Measurements from ENCODE around the gene ICA1. TPM values are rescaled to one million over a fixed set of nuclear protein-coding genes. Genes with fewer than 3 reads are reported as not detected.

The ICA1 gene
- total and polyA plus RNA-seq, 4 donors, result 1.4 to 22.7 (median 8.1) TPM

DNA sequence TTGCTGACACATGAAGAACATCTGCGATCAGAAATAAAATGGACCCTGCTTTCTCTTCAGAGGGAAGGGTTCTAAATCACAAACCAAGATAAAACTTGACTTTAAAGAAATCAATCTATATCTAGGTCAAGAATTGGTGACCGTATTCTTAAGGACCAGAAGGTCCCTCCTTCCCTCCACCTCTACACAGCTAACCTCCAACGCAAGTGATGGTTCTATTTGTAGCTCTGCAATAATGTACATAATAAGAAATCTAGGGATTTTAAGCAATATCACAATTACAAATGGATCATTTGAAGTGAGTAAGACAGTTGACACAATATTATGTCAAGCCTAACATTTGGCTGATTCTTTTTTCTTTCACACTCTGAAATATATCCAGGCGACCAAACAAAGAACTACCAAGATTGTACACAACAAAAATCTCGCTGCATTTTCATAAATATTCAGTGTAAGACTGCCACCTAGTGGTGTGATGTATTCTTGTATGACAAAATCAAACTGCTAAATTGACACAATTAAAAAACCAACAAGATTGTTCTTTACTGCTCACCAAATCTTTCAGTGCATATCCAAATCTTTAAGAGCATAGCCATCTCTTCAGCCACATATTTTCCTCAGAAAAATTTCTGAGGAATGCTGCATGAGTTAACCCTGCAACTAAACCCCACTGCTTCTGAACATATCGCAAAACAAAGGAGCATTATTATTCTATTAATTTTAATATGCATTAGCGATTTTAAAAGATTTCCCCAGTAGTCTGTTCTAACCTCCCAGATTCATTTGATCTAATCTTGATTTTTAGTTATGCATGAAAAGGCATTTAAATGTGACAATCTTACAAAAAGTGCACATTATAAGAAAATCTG, 44.5 kb downstream of the ICA1 start:
- DNase-seq (ENCODE audit: low spot score), result no peak

DNA sequence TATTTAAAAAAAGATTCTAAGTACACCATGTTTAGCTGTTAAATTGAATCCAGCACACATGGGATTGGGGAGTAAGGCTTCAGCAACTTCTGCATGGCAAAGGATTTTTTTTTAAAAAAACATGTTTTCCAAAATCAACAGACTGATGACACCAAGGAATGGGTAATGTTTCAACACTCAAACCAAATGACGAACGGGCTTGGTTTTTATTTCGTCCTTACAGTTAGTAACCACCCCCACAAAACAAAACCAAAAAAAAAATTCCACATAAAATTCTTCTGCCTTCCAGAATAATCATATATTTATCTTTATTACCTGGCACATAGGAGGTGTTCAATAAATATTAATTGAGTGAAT, 45.7 kb downstream of the ICA1 start:
- H3K4me1 ChIP-seq (ENCODE audit: control insufficient read depth in 4 of 4, insufficient read depth in 4 of 4, low read length in 3 of 4), result peaks cover 0 to 27% (median 20%) of the 10 kb centered on the region in 4 donors
- TF ChIP-seq FOXA1 (IDR thresholded peaks at IDR 0.05) (no peak), JUND (IDR thresholded peaks at IDR 0.05) (no peak), GABPA (IDR thresholded peaks at IDR 0.05 in 1 of 2, conservative IDR thresholded peaks at IDR 0.05 in 1 of 2) (no peak), HNF4A (conservative IDR thresholded peaks at IDR 0.05) (no peak), REST (IDR thresholded peaks at IDR 0.05) (no peak), YY1 (IDR thresholded peaks at IDR 0.05) (no peak), RAD21 (IDR thresholded peaks at IDR 0.05) (no peak), TAF1 (conservative IDR thresholded peaks at IDR 0.05) (no peak), MAX (IDR thresholded peaks at IDR 0.05) (no peak), ATF3 (IDR thresholded peaks at IDR 0.05) (no peak), CTCF (IDR thresholded peaks at IDR 0.05; ENCODE audit: low read depth, low read length, missing input control) (no peak), NR2F2 (IDR thresholded peaks at IDR 0.05) (no peak)
- TF ChIP-seq, protein P1, sequence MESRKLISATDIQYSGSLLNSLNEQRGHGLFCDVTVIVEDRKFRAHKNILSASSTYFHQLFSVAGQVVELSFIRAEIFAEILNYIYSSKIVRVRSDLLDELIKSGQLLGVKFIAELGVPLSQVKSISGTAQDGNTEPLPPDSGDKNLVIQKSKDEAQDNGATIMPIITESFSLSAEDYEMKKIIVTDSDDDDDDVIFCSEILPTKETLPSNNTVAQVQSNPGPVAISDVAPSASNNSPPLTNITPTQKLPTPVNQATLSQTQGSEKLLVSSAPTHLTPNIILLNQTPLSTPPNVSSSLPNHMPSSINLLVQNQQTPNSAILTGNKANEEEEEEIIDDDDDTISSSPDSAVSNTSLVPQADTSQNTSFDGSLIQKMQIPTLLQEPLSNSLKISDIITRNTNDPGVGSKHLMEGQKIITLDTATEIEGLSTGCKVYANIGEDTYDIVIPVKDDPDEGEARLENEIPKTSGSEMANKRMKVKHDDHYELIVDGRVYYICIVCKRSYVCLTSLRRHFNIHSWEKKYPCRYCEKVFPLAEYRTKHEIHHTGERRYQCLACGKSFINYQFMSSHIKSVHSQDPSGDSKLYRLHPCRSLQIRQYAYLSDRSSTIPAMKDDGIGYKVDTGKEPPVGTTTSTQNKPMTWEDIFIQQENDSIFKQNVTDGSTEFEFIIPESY (IDR thresholded peaks at IDR 0.05), result no peak
- 39% methylated on average over 3 of the region's 3 CpGs for WGBS

More for the DNA sequence above, 44.5 kb downstream of the ICA1 start:
- H3K4me1 ChIP-seq (ENCODE audit: control insufficient read depth in 4 of 4, insufficient read depth in 4 of 4, low read length in 3 of 4), result peaks cover 0 to 16% (median 12%) of the 10 kb centered on the region in 4 donors
- 51% methylated on average over 7 of the region's 7 CpGs for WGBS
- H3K9me3 ChIP-seq (ENCODE audit: control insufficient read depth in 4 of 4, low read length in 3 of 4), result no peaks in the 10 kb centered on the region
- no peak overlapping the region for H3K4me3 ChIP-seq (ENCODE audit: low read depth in 1 of 3, low read length in 3 of 3)
- no peak overlapping the region for H3K9ac ChIP-seq (ENCODE audit: low read depth in 1 of 2, low read length in 2 of 2)
- TF ChIP-seq SP1 (IDR thresholded peaks at IDR 0.05), result no peak
- TF ChIP-seq FOXA2 (IDR thresholded peaks at IDR 0.05), result peak; percentile 39
- peak; percentile 76 for TF ChIP-seq CTCF (IDR thresholded peaks at IDR 0.05; ENCODE audit: low read depth, low read length, missing input control)
- TF ChIP-seq RAD21 (IDR thresholded peaks at IDR 0.05), result peak; percentile 88 to 93
- H3K36me3 ChIP-seq (ENCODE audit: control insufficient read depth in 4 of 4, insufficient read depth in 3 of 4, low read depth in 1 of 4, low read length in 3 of 4), result no peaks in the 10 kb centered on the region
- H3K27me3 ChIP-seq (ENCODE audit: control insufficient read depth in 4 of 4, insufficient read depth in 4 of 4, low read length in 3 of 4), result no peaks in the 10 kb centered on the region
- H3K27ac ChIP-seq (ENCODE audit: low read depth in 1 of 2, low read length in 2 of 2), result no peak overlapping the region

More for the DNA sequence above, 45.7 kb downstream of the ICA1 start:
- Histone ChIP-seq H3K9me3 (ENCODE audit: control insufficient read depth in 4 of 4, low read length in 3 of 4) (no peaks in the 10 kb centered on the region), H3K27ac (ENCODE audit: low read depth in 1 of 2, low read length in 2 of 2) (no peak overlapping the region), H3K27me3 (ENCODE audit: control insufficient read depth in 4 of 4, insufficient read depth in 4 of 4, low read length in 3 of 4) (no peaks in the 10 kb centered on the region), H3K9ac (ENCODE audit: low read depth in 1 of 2, low read length in 2 of 2) (no peak overlapping the region), H3K36me3 (ENCODE audit: control insufficient read depth in 4 of 4, insufficient read depth in 3 of 4, low read depth in 1 of 4, low read length in 3 of 4) (no peaks in the 10 kb centered on the region), H3K4me3 (ENCODE audit: low read depth in 1 of 3, low read length in 3 of 3) (no peak overlapping the region)
- DNase-seq (ENCODE audit: low spot score), result no peak
